K562 (cell line): Measurements from ENCODE around the gene ZNF260. TPM values are rescaled to one million over a fixed set of nuclear protein-coding genes. Genes with fewer than 3 reads are reported as not detected.
A peak's percentile ranks its signal among the peaks of the same experiment; 100 is the strongest.

Source experiments
- CBX3 ChIP-seq, 2 experiments: IDR thresholded peaks; 1 replicate in 1 of 2; 2 replicates in 1 of 2; pipeline ENCODE4 v1.6.1; 2012; ENCODE audit warnings: inconsistent platforms in 2 of 2, low read length in 2 of 2, borderline replicate concordance in 1 of 2, control low read depth in 1 of 2
- SRF ChIP-seq, 2 experiments: fragments of 250-450, 450-650 bp in 1 of 2; sonication (Bioruptor Pico) in 1 of 2; sonication (generic) in 1 of 2; formaldehyde crosslinking; IDR thresholded peaks; 2 replicates each; pipeline versions ENCODE4 v1.5.0 to v1.5.1; 2020 to 2022; ENCODE audit warnings: mild to moderate bottlenecking in 1 of 2, missing genetic modification reagents in 1 of 2
- TEAD2 ChIP-seq: fragments of 450-650 bp; IDR thresholded peaks from 2 replicates; pipeline ENCODE4 v1.6.1; 2016; ENCODE audit warnings: missing genetic modification characterization, control low read depth, missing compliant biosample characterization
- polyA plus RNA-seq, 8 experiments: library from polyadenylated mRNA; depleted of rRNA in 4 of 8; stranded (reverse) in 5 of 8; unstranded in 3 of 8; fragments of >200 nt; fragmentation: Nextera tagmentation in 2 of 8; fragmentation: Illumina TruSeq in 1 of 8; extraction: Ambion mirVana in 2 of 8; extraction: Trizol in 1 of 8; gene quantifications; 2 replicates each; pipeline versions ENCODE4 v1.2.1 to v1.2.3, GENCODE V29; 2011 to 2014; ENCODE audit warnings: inconsistent platforms in 1 of 8, missing spikeins in 1 of 8
- total RNA-seq, 7 experiments: library from RNA; depleted of rRNA in 6 of 7; stranded (reverse); fragments of >200 nt in 6 of 7; fragmentation: Illumina TruSeq in 2 of 7; extraction: Trizol in 2 of 7; gene quantifications; 2 replicates each; pipeline versions ENCODE4 v1.2.1 to v1.2.3, GENCODE V29; 2011 to 2021; ENCODE audit warnings: low replicate concordance in 1 of 7
- TF ChIP-seq, protein P1 (sequence below), 2 experiments: fragments of 150-350 bp in 1 of 2; IDR thresholded peaks; 2 replicates each; pipeline ENCODE4 v1.6.1; 2012 to 2016; ENCODE audit warnings: low read depth in 2 of 2, low read length in 2 of 2, mild to moderate bottlenecking in 1 of 2, moderate library complexity in 1 of 2
- TF ChIP-seq, protein P2 (sequence below): fragments of 250-450 bp; sonication (Bioruptor Pico); IDR thresholded peaks from 2 replicates; pipeline ENCODE4 v1.4.0; 2020
- TF ChIP-seq, protein P3 (sequence below): fragments of 250-450 bp; sonication (Bioruptor Pico); IDR thresholded peaks from 2 replicates; pipeline ENCODE4 v1.4.0; 2020; ENCODE audit warnings: mild to moderate bottlenecking

The ZNF260 gene
- total and polyA plus RNA-seq, 9 of the 15 experiments (the other 6 are each of a cell fraction or from before 2014, with no cell fraction given): 2.6 to 16.6 (median 5.8) TPM

DNA sequence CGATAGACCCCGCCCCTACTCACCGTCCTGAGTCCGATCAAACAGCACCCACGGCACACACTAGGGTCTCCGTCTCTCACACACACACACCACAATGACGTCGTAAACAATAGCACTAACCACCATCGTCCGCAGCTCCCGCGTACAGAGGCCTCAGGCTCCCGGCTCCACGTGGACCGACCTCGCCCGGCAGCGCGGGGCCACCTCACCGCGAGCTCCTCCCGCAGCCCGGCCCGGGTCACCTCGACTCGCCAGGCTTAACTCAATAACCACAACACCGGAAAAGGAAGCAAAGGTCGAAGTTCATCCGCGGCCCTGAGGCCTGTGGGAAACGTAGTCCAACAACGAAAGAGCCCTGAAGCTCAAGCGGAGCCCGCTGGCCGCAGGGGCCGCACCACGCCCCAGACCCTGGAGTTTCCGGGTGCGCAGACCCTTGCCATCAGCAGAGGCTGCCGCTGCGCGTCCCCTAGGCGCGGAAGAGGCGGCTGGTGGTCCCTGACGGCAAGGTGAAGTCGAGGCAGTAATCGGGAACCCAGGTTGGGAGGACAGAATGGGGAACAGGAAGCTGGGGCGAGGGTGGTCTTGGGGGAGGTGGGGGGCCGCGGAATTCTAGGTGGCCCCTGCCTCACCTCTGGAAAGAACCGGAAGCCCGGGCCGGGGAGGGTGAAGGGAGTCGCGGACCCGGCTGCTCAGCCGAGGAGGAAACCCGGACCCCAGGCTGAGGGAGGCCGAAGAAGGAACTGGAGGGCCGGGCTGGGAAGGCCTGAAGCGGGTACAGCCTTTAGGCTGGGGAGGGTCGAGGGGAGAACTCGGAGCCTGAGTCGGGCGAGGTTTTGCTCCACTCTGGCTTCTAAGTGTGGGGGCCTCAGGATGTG is 45.2 kb upstream of the ZNF260 start, which contains the start of gene ZNF529 (continued):
- TF ChIP-seq, protein P1, sequence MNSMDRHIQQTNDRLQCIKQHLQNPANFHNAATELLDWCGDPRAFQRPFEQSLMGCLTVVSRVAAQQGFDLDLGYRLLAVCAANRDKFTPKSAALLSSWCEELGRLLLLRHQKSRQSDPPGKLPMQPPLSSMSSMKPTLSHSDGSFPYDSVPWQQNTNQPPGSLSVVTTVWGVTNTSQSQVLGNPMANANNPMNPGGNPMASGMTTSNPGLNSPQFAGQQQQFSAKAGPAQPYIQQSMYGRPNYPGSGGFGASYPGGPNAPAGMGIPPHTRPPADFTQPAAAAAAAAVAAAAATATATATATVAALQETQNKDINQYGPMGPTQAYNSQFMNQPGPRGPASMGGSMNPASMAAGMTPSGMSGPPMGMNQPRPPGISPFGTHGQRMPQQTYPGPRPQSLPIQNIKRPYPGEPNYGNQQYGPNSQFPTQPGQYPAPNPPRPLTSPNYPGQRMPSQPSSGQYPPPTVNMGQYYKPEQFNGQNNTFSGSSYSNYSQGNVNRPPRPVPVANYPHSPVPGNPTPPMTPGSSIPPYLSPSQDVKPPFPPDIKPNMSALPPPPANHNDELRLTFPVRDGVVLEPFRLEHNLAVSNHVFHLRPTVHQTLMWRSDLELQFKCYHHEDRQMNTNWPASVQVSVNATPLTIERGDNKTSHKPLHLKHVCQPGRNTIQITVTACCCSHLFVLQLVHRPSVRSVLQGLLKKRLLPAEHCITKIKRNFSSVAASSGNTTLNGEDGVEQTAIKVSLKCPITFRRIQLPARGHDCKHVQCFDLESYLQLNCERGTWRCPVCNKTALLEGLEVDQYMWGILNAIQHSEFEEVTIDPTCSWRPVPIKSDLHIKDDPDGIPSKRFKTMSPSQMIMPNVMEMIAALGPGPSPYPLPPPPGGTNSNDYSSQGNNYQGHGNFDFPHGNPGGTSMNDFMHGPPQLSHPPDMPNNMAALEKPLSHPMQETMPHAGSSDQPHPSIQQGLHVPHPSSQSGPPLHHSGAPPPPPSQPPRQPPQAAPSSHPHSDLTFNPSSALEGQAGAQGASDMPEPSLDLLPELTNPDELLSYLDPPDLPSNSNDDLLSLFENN (IDR thresholded peaks at IDR 0.05; ENCODE audit: low read depth in 2 of 2, low read length in 2 of 2): peak in 1 of 2 experiments; percentile 37; a peak in 1 of 4 replicates
- TF ChIP-seq TEAD2 (no peak), SRF (CRISPR knock-in tag; IDR thresholded peaks at IDR 0.05) (no peak), CBX3 (IDR thresholded peaks at IDR 0.05; ENCODE audit: borderline replicate concordance in 1 of 2, low read length in 2 of 2) (peak in 1 of 2 experiments; percentile 79; a peak in 1 of 3 replicates)
- TF ChIP-seq, protein P2, sequence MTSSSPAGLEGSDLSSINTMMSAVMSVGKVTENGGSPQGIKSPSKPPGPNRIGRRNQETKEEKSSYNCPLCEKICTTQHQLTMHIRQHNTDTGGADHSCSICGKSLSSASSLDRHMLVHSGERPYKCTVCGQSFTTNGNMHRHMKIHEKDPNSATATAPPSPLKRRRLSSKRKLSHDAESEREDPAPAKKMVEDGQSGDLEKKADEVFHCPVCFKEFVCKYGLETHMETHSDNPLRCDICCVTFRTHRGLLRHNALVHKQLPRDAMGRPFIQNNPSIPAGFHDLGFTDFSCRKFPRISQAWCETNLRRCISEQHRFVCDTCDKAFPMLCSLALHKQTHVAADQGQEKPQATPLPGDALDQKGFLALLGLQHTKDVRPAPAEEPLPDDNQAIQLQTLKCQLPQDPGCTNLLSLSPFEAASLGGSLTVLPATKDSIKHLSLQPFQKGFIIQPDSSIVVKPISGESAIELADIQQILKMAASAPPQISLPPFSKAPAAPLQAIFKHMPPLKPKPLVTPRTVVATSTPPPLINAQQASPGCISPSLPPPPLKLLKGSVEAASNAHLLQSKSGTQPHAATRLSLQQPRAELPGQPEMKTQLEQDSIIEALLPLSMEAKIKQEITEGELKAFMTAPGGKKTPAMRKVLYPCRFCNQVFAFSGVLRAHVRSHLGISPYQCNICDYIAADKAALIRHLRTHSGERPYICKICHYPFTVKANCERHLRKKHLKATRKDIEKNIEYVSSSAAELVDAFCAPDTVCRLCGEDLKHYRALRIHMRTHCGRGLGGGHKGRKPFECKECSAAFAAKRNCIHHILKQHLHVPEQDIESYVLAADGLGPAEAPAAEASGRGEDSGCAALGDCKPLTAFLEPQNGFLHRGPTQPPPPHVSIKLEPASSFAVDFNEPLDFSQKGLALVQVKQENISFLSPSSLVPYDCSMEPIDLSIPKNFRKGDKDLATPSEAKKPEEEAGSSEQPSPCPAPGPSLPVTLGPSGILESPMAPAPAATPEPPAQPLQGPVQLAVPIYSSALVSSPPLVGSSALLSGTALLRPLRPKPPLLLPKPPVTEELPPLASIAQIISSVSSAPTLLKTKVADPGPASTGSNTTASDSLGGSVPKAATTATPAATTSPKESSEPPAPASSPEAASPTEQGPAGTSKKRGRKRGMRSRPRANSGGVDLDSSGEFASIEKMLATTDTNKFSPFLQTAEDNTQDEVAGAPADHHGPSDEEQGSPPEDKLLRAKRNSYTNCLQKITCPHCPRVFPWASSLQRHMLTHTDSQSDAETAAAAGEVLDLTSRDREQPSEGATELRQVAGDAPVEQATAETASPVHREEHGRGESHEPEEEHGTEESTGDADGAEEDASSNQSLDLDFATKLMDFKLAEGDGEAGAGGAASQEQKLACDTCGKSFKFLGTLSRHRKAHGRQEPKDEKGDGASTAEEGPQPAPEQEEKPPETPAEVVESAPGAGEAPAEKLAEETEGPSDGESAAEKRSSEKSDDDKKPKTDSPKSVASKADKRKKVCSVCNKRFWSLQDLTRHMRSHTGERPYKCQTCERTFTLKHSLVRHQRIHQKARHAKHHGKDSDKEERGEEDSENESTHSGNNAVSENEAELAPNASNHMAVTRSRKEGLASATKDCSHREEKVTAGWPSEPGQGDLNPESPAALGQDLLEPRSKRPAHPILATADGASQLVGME (CRISPR knock-in tag): no peak
- TF ChIP-seq, protein P3, sequence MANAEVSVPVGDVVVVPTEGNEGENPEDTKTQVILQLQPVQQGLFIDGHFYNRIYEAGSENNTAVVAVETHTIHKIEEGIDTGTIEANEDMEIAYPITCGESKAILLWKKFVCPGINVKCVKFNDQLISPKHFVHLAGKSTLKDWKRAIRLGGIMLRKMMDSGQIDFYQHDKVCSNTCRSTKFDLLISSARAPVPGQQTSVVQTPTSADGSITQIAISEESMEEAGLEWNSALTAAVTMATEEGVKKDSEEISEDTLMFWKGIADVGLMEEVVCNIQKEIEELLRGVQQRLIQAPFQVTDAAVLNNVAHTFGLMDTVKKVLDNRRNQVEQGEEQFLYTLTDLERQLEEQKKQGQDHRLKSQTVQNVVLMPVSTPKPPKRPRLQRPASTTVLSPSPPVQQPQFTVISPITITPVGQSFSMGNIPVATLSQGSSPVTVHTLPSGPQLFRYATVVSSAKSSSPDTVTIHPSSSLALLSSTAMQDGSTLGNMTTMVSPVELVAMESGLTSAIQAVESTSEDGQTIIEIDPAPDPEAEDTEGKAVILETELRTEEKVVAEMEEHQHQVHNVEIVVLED: peak; percentile 39; the same call in 1 of the 2 replicates
